Gastroesophageal sphincter (tissue), 3 donors: ENCODE data around the gene VCL.

Experiments
- CTCF ChIP-seq, 4 experiments: fragments of 200-600 bp in 2 of 4; fragments of 450-650 bp in 2 of 4; sonication (generic) in 1 of 4; IDR thresholded peaks; one replicate each; pipeline ENCODE4 v1.5.1; 2017 to 2019; ENCODE audit warnings: antibody characterized with exemption in 4 of 4, mild to moderate bottlenecking in 2 of 4, moderate library complexity in 2 of 4
- EP300 ChIP-seq: sonication (generic); formaldehyde crosslinking; IDR thresholded peaks from one replicate; pipeline ENCODE4 v1.6.1; 2017; ENCODE audit warnings: antibody characterized with exemption, mild to moderate bottlenecking
- POLR2A ChIP-seq, 2 donors: fragments of 450-650 bp; IDR thresholded peaks; one replicate each; pipeline ENCODE4 v1.6.1; 2017; ENCODE audit warnings: antibody characterized with exemption in 2 of 2, mild to moderate bottlenecking in 2 of 2, moderate library complexity in 1 of 2
- POLR2AphosphoS5 ChIP-seq: sonication (generic); formaldehyde crosslinking; IDR thresholded peaks from one replicate; pipeline ENCODE4 v1.6.1; 2017; ENCODE audit warnings: antibody characterized with exemption

GRCh38 chr10:74078037-74078436 is 80.1 kb downstream of the VCL start:
- TF ChIP-seq CTCF (IDR thresholded peaks at IDR 0.05) (no peak), EP300 (no peak), POLR2A (IDR thresholded peaks at IDR 0.05) (no peak), POLR2AphosphoS5 (no peak)
